HepG2 (cell line): ENCODE measurements around the gene LOXL4. TPM values are rescaled to one million over a fixed set of nuclear protein-coding genes. Genes with fewer than 3 reads are reported as not detected.

ENCODE experiments used
- NPAS2 ChIP-seq: sonication (generic); formaldehyde crosslinking; IDR thresholded peaks from 2 replicates; pipeline ENCODE4 v1.8.0; 2022; ENCODE audit warnings: mild to moderate bottlenecking, missing genetic modification reagents, borderline replicate concordance
- ZNF10 ChIP-seq: sonication (generic); formaldehyde crosslinking; IDR thresholded peaks from 2 replicates; pipeline ENCODE4 v1.4.0; 2020; ENCODE audit warnings: mild to moderate bottlenecking, low read depth, missing genetic modification reagents, borderline replicate concordance
- polyA plus RNA-seq, 8 experiments: library from polyadenylated mRNA; depleted of rRNA in 3 of 8; stranded (reverse) in 7 of 8; unstranded in 1 of 8; fragments of >200 nt; fragmentation: Illumina TruSeq in 4 of 8; extraction: Trizol in 4 of 8; gene quantifications; 2 replicates each; pipeline versions ENCODE4 v1.2.1 to v1.2.3, GENCODE V29; 2011 to 2016; ENCODE audit warnings: low read depth in 4 of 8, missing spikeins in 1 of 8, mixed read lengths in 1 of 8; ENCODE audit not compliant: insufficient read depth in 1 of 8
- total RNA-seq, 5 experiments: library from RNA; depleted of rRNA; stranded (reverse); fragments of >200 nt; fragmentation: Illumina TruSeq; extraction: Trizol; gene quantifications; 2 replicates each; pipeline ENCODE4 v1.2.3, GENCODE V29; 2016; ENCODE audit warnings: low read depth in 1 of 5
- TF ChIP-seq, protein P1 (sequence below): sonication (generic); formaldehyde crosslinking; IDR thresholded peaks from one replicate; pipeline ENCODE4 v1.5.1; 2020; ENCODE audit warnings: mild to moderate bottlenecking, missing genetic modification reagents; ENCODE audit errors: not compliant biosample characterization
- TF ChIP-seq, protein P2 (sequence below): sonication (generic); formaldehyde crosslinking; IDR thresholded peaks from 2 replicates; pipeline ENCODE4 v1.9.0; 2022; ENCODE audit warnings: missing genetic modification reagents, mild to moderate bottlenecking, borderline replicate concordance
- TF ChIP-seq, protein P3 (sequence below): sonication (generic); formaldehyde crosslinking; IDR thresholded peaks from 2 replicates; pipeline ENCODE4 v1.4.0; 2020; ENCODE audit warnings: low read depth, missing genetic modification reagents

The LOXL4 gene
- total and polyA plus RNA-seq, 2 of the 13 experiments (the other 11 are each of a cell fraction or from before 2014, with no cell fraction given): 8.8 to 21.1 TPM

- TF ChIP-seq, protein P1, sequence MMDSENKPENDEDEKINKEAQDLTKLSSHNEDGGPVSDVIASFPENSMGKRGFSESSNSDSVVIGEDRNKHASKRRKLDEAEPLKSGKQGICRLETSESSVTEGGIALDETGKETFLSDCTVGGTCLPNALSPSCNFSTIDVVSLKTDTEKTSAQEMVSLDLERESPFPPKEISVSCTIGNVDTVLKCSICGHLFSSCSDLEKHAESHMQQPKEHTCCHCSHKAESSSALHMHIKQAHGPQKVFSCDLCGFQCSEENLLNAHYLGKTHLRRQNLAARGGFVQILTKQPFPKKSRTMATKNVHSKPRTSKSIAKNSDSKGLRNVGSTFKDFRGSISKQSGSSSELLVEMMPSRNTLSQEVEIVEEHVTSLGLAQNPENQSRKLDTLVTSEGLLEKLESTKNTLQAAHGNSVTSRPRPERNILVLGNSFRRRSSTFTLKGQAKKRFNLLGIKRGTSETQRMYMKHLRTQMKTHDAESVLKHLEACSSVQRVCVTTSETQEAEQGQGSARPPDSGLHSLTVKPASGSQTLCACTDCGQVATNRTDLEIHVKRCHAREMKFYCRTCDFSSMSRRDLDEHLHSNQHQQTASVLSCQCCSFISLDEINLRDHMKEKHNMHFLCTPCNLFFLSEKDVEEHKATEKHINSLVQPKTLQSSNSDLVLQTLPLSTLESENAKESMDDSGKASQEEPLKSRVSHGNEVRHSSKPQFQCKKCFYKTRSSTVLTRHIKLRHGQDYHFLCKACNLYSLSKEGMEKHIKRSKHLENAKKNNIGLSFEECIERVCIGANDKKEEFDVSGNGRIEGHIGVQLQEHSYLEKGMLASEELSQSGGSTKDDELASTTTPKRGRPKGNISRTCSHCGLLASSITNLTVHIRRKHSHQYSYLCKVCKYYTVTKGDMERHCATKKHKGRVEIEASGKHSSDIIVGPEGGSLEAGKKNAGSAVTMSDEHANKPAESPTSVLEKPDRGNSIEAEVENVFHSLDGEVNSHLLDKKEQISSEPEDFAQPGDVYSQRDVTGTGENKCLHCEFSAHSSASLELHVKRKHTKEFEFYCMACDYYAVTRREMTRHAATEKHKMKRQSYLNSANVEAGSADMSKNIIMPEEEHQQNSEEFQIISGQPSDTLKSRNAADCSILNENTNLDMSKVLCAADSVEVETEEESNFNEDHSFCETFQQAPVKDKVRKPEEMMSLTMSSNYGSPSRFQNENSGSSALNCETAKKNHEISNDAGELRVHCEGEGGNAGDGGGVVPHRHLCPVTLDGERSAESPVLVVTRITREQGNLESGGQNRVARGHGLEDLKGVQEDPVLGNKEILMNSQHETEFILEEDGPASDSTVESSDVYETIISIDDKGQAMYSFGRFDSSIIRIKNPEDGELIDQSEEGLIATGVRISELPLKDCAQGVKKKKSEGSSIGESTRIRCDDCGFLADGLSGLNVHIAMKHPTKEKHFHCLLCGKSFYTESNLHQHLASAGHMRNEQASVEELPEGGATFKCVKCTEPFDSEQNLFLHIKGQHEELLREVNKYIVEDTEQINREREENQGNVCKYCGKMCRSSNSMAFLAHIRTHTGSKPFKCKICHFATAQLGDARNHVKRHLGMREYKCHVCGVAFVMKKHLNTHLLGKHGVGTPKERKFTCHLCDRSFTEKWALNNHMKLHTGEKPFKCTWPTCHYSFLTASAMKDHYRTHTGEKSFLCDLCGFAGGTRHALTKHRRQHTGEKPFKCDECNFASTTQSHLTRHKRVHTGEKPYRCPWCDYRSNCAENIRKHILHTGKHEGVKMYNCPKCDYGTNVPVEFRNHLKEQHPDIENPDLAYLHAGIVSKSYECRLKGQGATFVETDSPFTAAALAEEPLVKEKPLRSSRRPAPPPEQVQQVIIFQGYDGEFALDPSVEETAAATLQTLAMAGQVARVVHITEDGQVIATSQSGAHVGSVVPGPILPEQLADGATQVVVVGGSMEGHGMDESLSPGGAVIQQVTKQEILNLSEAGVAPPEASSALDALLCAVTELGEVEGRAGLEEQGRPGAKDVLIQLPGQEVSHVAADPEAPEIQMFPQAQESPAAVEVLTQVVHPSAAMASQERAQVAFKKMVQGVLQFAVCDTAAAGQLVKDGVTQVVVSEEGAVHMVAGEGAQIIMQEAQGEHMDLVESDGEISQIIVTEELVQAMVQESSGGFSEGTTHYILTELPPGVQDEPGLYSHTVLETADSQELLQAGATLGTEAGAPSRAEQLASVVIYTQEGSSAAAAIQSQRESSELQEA: no peak
- TF ChIP-seq, protein P2, sequence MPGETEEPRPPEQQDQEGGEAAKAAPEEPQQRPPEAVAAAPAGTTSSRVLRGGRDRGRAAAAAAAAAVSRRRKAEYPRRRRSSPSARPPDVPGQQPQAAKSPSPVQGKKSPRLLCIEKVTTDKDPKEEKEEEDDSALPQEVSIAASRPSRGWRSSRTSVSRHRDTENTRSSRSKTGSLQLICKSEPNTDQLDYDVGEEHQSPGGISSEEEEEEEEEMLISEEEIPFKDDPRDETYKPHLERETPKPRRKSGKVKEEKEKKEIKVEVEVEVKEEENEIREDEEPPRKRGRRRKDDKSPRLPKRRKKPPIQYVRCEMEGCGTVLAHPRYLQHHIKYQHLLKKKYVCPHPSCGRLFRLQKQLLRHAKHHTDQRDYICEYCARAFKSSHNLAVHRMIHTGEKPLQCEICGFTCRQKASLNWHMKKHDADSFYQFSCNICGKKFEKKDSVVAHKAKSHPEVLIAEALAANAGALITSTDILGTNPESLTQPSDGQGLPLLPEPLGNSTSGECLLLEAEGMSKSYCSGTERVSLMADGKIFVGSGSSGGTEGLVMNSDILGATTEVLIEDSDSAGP (CRISPR knock-in tag): no peak
- TF ChIP-seq, protein P3, sequence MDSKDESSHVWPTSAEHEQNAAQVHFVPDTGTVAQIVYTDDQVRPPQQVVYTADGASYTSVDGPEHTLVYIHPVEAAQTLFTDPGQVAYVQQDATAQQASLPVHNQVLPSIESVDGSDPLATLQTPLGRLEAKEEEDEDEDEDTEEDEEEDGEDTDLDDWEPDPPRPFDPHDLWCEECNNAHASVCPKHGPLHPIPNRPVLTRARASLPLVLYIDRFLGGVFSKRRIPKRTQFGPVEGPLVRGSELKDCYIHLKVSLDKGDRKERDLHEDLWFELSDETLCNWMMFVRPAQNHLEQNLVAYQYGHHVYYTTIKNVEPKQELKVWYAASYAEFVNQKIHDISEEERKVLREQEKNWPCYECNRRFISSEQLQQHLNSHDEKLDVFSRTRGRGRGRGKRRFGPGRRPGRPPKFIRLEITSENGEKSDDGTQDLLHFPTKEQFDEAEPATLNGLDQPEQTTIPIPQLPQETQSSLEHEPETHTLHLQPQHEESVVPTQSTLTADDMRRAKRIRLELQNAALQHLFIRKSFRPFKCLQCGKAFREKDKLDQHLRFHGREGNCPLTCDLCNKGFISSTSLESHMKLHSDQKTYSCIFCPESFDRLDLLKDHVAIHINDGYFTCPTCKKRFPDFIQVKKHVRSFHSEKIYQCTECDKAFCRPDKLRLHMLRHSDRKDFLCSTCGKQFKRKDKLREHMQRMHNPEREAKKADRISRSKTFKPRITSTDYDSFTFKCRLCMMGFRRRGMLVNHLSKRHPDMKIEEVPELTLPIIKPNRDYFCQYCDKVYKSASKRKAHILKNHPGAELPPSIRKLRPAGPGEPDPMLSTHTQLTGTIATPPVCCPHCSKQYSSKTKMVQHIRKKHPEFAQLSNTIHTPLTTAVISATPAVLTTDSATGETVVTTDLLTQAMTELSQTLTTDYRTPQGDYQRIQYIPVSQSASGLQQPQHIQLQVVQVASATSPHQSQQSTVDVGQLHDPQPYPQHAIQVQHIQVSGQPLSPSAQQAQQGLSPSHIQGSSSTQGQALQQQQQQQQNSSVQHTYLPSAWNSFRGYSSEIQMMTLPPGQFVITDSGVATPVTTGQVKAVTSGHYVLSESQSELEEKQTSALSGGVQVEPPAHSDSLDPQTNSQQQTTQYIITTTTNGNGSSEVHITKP (CRISPR knock-in tag): no peak
- TF ChIP-seq ZNF10: no peak
- TF ChIP-seq NPAS2: no peak
These were observed 48.7 kb upstream of the LOXL4 start (continued) for GRCh38 chr10:98316661-98317060.
